A673 (cell line): ENCODE results near the gene HBG1. TPM values are rescaled to one million over a fixed set of nuclear protein-coding genes. Genes with fewer than 3 reads are reported as not detected.

Experiments used
- BruUV-seq: library from RNA; stranded (reverse); fragments of 400-500 nt; replicated peaks from 2 replicates; lab custom pipeline; 2021; lab: Mats Ljungman, UMichigan
- CTCF ChIA-PET: fragments of 300-600 bp; sonication (Branson Sonifier 250); formaldehyde crosslinking; loops from one replicate; lab custom pipeline; 2022; ENCODE audit warnings: antibody characterized with exemption; lab: Charles Lee
- POLR2A ChIA-PET: fragments of 300-600 bp; sonication (Branson Sonifier 250); formaldehyde crosslinking; loops from one replicate; lab custom pipeline; 2022; ENCODE audit warnings: antibody characterized with exemption; ENCODE audit not compliant: low non-redundant PET; lab: Charles Lee
- DNase-seq: peaks from one replicate; pipeline ENCODE4 v3.0.0-alpha.2; 2015; ENCODE audit warnings: low spot score
- H3K27ac ChIP-seq: fragments of 200-600 bp; sonication (generic); 2 replicates; pipeline ENCODE4 v1.5.1; 2016; ENCODE audit warnings: mixed run types, low read depth, mild to moderate bottlenecking, mixed read lengths, antibody characterized with exemption, low read length; ENCODE audit not compliant: poor library complexity, severe bottlenecking
- H3K27me3 ChIP-seq: fragments of 200-600 bp; sonication (generic); replicated peaks from 2 replicates; pipeline ENCODE4 v1.6.1; 2017; ENCODE audit warnings: mixed run types, low read depth, mild to moderate bottlenecking, mixed read lengths, antibody characterized with exemption, low read length; ENCODE audit not compliant: insufficient read depth, poor library complexity
- H3K36me3 ChIP-seq: fragments of 200-600 bp; sonication (generic); 2 replicates; pipeline ENCODE4 v1.6.1; 2016; ENCODE audit warnings: mixed run types, mild to moderate bottlenecking, mixed read lengths, antibody characterized with exemption, low read length; ENCODE audit not compliant: insufficient read depth, poor library complexity, severe bottlenecking
- H3K4me1 ChIP-seq: fragments of 200-600 bp; sonication (generic); 2 replicates; pipeline ENCODE4 v1.6.1; 2017; ENCODE audit warnings: mixed run types, mild to moderate bottlenecking, mixed read lengths, antibody characterized with exemption, low read length; ENCODE audit not compliant: insufficient read depth, poor library complexity, severe bottlenecking
- H3K4me3 ChIP-seq: fragments of 200-600 bp; sonication (generic); 2 replicates; pipeline ENCODE4 v1.5.1; 2016; ENCODE audit warnings: low read depth, mixed run types, mild to moderate bottlenecking, mixed read lengths, low read length; ENCODE audit not compliant: poor library complexity, severe bottlenecking
- H3K9me3 ChIP-seq: fragments of 200-600 bp; sonication (generic); 2 replicates; pipeline ENCODE4 v1.6.1; 2016; ENCODE audit warnings: mixed run types, low read depth, mild to moderate bottlenecking, mixed read lengths, antibody characterized with exemption, low read length; ENCODE audit not compliant: poor library complexity, severe bottlenecking
- CTCF ChIP-seq: fragments of 300-800, 200-600 bp; sonication (generic); conservative IDR thresholded peaks from 2 replicates; pipeline ENCODE4 v1.5.1; 2017; ENCODE audit warnings: low read depth, mild to moderate bottlenecking, antibody characterized with exemption, low read length, moderate library complexity, mixed read lengths
- EZH2 ChIP-seq: fragments of 200-600 bp; sonication (generic); IDR thresholded peaks from 2 replicates; pipeline ENCODE4 v1.6.1; 2017; ENCODE audit warnings: borderline replicate concordance, low read depth, mild to moderate bottlenecking, mixed read lengths, antibody characterized with exemption, low read length; ENCODE audit not compliant: poor library complexity, severe bottlenecking
- intact Hi-C: fragments of 100-400 bp; cut with micrococcal nuclease; formaldehyde crosslinking; loops from one replicate; pipeline ENCODE4 v1.10.0; 2022; ENCODE audit not compliant: unreplicated experiment
- total RNA-seq: library from RNA; stranded (reverse); gene quantifications from 2 replicates; pipeline ENCODE4 v1.2.3, GENCODE V29; 2021

Gene HBG1
- total RNA-seq, 1 experiment from 2014 or later = not detected

GRCh38 chr11:5286901-5287300 is 37.2 kb upstream of the HBG1 start:
- no peaks in the 10 kb centered on the region for H3K36me3 ChIP-seq
- ChIA-PET CTCF (no interaction called here), POLR2A (no interaction called here)
- H3K4me3 ChIP-seq = no peak overlapping the region
- no peak for TF ChIP-seq CTCF
- TF ChIP-seq EZH2 = no peak
- intact Hi-C loops = no loop called here
- no peak overlapping the region for H3K27ac ChIP-seq
- H3K27me3 ChIP-seq = no peaks in the 10 kb centered on the region
- H3K9me3 ChIP-seq = no peaks in the 10 kb centered on the region
- H3K4me1 ChIP-seq = no peaks in the 10 kb centered on the region
- DNase-seq = no peak
- BruUV-seq = no TSS peak

- TF ChIP-seq EZH2 (no peak), CTCF (no peak)
- ChIA-PET CTCF (no interaction called here), POLR2A (no interaction called here)
- Histone ChIP-seq H3K27me3 (no peaks in the 10 kb centered on the region), H3K4me3 (no peak overlapping the region), H3K27ac (no peak overlapping the region), H3K36me3 (no peaks in the 10 kb centered on the region), H3K9me3 (no peaks in the 10 kb centered on the region), H3K4me1 (no peaks in the 10 kb centered on the region)
- no TSS peak for BruUV-seq
- intact Hi-C loops = no loop called here
- no peak for DNase-seq
Observed at GRCh38 chr11:5286351-5286750, 36.7 kb upstream of the HBG1 start.

GRCh38 chr11:5285703-5286340 is 36.2 kb upstream of the HBG1 start:
- H3K4me3 ChIP-seq = no peak overlapping the region
- no peaks in the 10 kb centered on the region for H3K9me3 ChIP-seq
- H3K36me3 ChIP-seq = no peaks in the 10 kb centered on the region
- no peaks in the 10 kb centered on the region for H3K27me3 ChIP-seq
- H3K4me1 ChIP-seq = no peaks in the 10 kb centered on the region
- POLR2A ChIA-PET = no interaction called here
- no peak for DNase-seq
- no peak overlapping the region for H3K27ac ChIP-seq
- CTCF ChIA-PET = interaction anchor here (0.6 kb wide), 1 partner anchor 466 kb away, joined by 4 read pairs; no protein-coding TSS in a partner anchor
- BruUV-seq = no TSS peak
- intact Hi-C loops = no loop called here
- TF ChIP-seq CTCF (no peak), EZH2 (no peak)
